KBM-7 (cell line): Measurements from ENCODE around the gene KLF16.

Source experiments
- DNase-seq: peaks from one replicate; pipeline ENCODE4 v3.0.0-alpha.2; 2015
- in situ Hi-C: fragments of 300-500 bp; cut with MboI; formaldehyde crosslinking; loops from 2 replicates; pipeline ENCODE4 v1.14.3; 2020; ENCODE audit warnings: low sequenced_read_pairs, low pct_unique_long_range_greater_than_20kb, mixed read lengths

Gene KLF16

GRCh38 chr19:1859331-1859781 is 4.0 kb downstream of the KLF16 start:
- in situ Hi-C loops: no loop called here
- no peak for DNase-seq

GRCh38 chr19:1858412-1859081 is 4.8 kb downstream of the KLF16 start:
- in situ Hi-C loops: no loop called here
- no peak for DNase-seq

GRCh38 chr19:1857648-1858326 is 5.6 kb downstream of the KLF16 start:
- in situ Hi-C loops: no loop called here

GRCh38 chr19:1856698-1857603 is 6.4 kb downstream of the KLF16 start:
- peak; percentile 95 for DNase-seq
- in situ Hi-C loops: no loop called here

More at GRCh38 chr19:1857648-1858326, 5.6 kb downstream of the KLF16 start:
- DNase-seq: peak; percentile 87

- in situ Hi-C loops: no loop called here
Measured at GRCh38 chr19:1856345-1856697, 7.1 kb downstream of the KLF16 start.

GRCh38 chr19:1855828-1856255 is 7.5 kb downstream of the KLF16 start:
- DNase-seq: no peak
- in situ Hi-C loops: no loop called here

More at GRCh38 chr19:1856345-1856697, 7.1 kb downstream of the KLF16 start:
- no peak for DNase-seq

- in situ Hi-C loops: no loop called here
- peak; percentile 86 for DNase-seq
Measured at GRCh38 chr19:1855040-1855827, 8.1 kb downstream of the KLF16 start.

GRCh38 chr19:1854542-1855039 is 8.8 kb downstream of the KLF16 start:
- no peak for DNase-seq
- in situ Hi-C loops: no loop called here

GRCh38 chr19:1854039-1854541 is 9.3 kb downstream of the KLF16 start:
- in situ Hi-C loops: no loop called here
- no peak for DNase-seq

- in situ Hi-C loops: no loop called here
- peak; percentile 92 for DNase-seq
Measured at GRCh38 chr19:1853295-1854038, 9.9 kb downstream of the KLF16 start.

GRCh38 chr19:1852581-1853128 is 10.7 kb downstream of the KLF16 start:
- in situ Hi-C loops: no loop called here
- no peak for DNase-seq

- DNase-seq: no peak
- in situ Hi-C loops: no loop called here
Measured at GRCh38 chr19:1851654-1852580, 11.5 kb downstream of the KLF16 start.

GRCh38 chr19:1850809-1851653 is 12.3 kb downstream of the KLF16 start:
- in situ Hi-C loops: no loop called here

GRCh38 chr19:1849886-1850398 is 13.4 kb downstream of the KLF16 start:
- DNase-seq: no peak
- in situ Hi-C loops: no loop called here

More at GRCh38 chr19:1850809-1851653, 12.3 kb downstream of the KLF16 start:
- no peak for DNase-seq

GRCh38 chr19:1849132-1849474 is 14.3 kb downstream of the KLF16 start:
- in situ Hi-C loops: no loop called here
- no peak for DNase-seq
